ENCODE measurements around the gene TRPV4.

DNA sequence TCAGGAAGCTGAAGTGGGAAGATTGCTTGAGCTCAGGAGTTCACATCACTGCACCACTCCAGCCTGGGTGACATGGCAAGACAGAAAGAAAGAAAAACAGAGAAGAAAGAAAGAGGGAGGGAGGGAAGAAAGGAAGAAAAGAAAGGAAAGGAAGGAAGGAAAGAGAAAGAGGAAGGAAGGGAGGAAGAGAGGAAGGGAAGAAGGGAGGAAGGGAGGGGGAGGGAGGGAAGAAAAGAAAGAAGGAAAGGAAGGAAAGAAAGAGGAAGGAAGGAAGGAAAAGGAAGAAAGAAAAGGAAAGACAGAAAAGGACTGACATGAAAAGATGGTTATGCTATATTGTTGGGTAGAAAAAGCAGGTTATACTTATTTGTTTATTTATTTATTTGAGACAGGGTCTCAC, 43.2 kb upstream of the TRPV4 start:
- TF ChIP-seq, protein P1, sequence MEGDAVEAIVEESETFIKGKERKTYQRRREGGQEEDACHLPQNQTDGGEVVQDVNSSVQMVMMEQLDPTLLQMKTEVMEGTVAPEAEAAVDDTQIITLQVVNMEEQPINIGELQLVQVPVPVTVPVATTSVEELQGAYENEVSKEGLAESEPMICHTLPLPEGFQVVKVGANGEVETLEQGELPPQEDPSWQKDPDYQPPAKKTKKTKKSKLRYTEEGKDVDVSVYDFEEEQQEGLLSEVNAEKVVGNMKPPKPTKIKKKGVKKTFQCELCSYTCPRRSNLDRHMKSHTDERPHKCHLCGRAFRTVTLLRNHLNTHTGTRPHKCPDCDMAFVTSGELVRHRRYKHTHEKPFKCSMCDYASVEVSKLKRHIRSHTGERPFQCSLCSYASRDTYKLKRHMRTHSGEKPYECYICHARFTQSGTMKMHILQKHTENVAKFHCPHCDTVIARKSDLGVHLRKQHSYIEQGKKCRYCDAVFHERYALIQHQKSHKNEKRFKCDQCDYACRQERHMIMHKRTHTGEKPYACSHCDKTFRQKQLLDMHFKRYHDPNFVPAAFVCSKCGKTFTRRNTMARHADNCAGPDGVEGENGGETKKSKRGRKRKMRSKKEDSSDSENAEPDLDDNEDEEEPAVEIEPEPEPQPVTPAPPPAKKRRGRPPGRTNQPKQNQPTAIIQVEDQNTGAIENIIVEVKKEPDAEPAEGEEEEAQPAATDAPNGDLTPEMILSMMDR (conservative IDR thresholded peaks at IDR 0.05; ENCODE audit: low read depth, low read length) = no peak
- no peak for TF ChIP-seq EZH2phosphoT487 (IDR thresholded peaks at IDR 0.05; ENCODE audit: borderline replicate concordance, low read length)

Data from PC-3 (cell line).